Activated naive CD4-positive, alpha-beta T cell treated with Interleukin-2 at 50 U/mL for 16 hours (primary cell): ENCODE results near the gene ASB10.

Experiments
- DNase-seq: peaks from one replicate; pipeline ENCODE4 v3.0.0-alpha.2; 2020

The ASB10 gene

DNA sequence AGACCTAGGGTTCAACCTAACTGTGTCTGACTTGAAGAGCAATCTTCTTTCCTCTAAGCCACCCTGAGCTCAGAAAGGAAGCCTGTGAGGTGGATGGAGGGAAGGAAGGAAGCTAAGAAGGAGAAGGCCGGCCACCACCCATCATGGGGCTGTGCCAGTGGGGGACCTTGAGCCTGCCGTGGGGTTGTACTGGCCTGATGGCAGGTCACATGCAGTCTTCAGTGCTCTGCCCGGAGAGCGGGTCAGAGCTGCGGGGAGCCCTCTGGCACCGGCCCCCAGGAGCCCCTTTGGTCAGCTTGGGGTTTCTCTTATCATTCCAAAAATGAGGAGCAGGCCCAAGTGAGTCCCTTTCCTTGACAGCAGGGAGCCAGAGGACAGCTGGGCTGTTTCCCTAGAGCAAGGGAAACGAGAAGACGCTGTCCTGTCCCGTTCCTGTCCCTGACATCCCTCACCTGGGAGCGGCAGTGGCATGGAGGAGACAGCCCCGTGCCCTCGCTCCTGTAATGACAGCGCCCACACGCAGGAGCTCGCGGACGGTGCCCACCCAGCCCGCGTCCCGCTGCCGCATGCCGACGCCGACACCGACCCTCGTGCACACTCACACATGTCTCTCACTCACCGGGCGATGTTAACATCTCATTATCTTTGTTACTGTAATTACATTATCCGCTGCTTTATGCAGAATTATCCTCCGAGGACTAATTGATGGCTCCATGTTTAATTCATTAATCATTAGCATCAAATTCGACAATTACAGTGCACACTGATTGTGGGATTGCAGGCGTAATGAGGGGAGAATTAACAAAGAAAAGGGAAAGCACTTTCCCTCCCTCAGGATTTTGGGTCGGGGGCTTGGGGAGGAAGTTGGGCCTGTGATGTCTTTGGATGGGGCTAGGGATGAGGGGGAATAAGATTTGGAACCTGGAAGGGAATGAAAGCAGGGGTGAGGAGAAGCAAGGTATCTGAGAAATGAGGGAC, 50.9 kb downstream of the ASB10 start:
- no peak for DNase-seq

DNA sequence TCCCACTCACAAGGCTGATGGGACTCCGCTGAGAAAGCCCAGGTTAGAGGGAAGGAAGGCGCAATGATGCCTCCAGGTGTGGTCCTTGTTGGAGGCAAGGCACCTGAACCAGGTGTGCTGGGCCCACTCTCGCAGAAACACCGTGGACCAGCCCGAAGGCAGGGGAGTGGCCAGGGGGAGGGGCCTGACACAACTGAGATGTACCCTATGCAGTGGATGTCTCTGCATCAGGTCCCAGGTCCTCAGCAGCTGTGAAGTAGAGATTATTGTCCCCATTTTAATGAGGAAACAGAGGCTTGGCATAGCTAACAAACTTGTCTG, 51.6 kb downstream of the ASB10 start:
- DNase-seq = no peak

DNA sequence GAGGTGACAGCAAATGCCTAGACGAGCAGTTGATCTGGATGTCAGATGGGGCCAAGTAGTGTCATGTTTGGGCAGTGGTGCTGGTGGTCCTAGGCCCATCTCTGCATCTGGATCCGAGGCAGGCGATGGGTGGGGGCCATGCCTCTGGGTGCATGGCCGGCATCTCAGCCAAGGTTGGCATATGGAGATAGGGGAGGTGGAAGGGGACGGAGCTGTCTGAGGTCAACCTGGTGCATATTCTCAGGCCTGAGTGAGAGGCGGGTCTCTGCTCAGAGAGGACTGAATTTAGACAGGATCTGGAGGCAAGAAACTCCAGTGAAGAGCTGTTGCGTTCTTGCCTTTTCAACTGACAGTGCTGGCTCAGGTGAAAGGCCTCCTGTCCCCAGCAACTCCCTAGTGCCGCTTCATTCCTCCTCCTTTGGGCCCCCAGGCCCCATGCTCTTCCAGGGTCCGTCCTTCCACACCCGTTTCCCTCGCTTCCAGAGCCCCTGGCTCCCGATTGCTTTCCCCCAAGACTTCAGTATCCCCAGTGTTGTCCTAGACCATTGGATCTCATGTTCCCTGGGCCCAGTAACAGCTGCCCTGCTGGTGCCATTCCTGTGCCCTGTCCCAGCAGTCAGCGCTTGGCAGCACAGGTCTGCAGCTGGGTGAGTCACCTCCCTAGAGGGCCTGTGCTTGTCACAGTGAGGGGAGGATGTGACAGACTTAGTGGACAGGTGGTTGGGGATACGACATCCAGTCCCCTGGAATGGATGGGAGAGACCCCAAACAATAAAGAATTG, 52.1 kb downstream of the ASB10 start:
- DNase-seq = no peak

DNA sequence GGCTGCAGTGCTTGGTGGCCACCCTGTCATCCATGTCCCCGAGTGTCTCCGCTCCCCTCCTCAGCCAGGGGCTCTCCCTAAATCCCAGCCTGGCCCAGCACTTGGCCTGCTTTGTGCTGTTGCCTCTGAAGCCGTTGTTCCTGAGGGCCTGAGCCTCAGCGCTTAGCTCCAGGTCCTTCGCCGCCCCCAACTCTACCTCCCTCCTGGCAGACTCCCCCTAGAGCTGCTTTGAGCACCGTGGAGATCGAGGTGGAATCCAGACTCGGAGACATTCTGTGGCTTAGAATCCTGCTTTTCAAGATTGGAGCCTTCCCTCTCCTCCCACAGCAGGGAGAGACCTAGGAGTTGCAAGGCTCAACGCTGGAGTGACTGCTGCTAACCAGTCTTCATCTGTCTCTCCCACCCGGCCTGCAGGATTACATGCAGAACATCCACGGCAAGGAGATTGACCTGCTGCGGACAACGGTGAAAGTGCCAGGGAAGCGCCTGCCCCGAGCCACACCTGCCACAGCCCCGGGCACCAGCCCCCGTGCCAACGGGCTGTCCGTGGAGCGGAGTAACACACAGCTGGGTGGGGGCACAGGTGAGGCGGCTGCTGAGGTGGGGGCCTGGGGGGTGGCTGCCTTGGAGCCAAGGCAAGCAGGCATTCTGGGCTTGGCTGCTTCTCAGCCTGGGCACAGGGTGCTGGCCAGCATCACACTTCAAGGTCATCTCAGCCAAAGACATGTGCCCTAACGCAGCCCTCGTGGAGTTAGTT, 52.9 kb downstream of the ASB10 start:
- no peak for DNase-seq

DNA sequence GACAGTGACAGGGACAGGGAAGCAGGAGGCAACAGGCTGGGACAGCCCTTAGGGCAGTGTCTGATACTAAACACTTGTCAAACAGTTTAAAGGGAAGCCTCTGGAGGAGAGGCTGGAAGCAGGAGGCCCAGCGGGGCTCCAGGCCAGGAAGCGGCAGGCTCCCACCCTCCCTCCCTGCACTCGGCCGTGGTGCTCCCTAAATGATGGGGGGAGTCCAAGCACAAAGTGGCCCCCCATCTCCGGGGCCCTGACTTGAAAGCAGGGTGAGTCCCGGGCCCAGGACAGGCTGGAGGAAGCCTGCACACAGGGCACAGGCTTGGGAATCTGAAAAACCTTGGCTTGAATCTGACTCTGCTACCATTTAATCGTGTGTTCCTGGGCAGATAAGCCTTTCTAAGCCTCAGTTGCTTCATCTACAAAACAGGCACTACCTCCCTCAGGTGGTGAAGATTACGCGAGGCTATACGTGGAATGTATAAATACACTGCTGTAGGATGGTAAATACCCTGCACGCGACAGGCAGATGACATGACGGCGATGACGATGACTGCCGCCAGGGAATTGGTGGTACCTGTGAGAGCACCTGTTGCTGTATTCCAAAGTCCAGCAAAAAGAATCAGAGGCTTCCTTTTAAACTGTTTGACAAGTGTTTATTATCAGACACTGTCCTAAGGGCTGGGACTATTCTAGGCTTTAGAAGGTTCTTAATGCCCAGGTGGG, 53.6 kb downstream of the ASB10 start:
- no peak for DNase-seq

DNA sequence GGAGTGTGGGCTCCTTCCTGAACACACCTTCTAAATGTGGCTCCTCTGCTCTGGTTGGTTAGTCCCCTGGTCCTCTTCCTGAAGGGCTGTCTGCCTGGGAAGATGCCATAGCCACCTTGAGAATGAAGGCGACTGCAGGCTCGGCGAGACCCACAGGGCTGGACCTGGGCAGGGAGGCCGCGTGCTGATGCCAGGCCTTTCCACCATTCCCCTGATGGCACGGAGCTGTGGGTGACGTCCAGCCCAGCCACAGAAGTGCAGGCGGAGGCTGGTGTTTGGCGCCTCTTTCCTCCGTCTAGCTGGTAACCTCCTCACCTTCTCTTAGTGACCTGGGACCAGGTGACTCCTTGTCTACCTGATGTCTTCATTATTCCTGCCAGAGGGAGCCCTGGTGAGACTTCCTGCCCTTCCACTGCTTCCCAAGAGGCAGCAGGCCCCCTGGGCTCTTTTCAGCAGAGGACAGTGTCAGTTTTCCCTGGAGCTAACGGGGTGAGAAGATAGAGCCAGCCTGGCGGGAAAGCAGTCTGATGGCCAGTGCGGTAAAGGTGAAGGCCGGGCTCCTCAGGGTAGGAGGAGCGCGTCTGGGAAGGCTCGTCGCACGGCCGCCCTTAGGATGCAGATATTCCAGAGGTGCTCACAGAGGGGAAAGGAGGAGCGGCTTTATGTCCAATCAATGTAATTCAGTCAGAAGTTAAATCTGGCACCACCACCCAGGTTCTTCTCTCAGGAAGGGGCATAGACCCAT, 54.4 kb downstream of the ASB10 start:
- no peak for DNase-seq

DNA sequence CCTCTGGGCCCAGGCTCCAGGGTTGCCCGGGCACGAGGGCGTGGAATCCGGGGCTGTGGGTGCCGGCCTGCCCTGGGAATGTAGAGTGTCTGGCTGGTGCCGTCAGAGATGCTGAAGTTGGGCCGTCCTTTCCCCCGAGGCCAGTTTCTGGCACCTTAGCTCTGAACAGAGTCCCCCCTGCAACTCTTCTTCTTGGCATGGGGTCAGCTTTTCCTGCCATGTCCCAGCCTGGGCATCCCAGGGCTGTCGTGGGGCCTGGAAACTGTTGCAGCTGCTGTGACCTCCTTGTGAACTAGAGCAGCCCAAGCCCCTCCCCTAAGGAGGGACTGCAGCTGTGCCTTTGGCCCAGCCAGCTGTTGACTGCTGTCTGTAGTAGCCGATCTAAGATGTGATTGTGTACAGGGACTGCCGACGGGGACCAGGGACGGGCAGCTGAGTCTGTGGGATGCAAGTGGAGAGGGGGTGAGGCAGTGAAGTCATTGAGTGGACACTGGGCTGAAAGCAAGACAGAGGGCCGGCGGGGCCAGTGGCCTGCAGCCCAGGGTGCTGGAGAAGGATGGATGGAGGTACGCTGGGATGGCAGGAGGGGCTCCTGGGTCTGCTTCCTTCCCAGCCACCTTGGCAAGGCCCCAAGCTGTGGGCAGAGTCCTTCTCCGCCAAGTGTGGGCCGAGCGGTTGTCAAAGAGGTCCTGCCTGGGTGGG, 55.3 kb downstream of the ASB10 start:
- DNase-seq = no peak

DNA sequence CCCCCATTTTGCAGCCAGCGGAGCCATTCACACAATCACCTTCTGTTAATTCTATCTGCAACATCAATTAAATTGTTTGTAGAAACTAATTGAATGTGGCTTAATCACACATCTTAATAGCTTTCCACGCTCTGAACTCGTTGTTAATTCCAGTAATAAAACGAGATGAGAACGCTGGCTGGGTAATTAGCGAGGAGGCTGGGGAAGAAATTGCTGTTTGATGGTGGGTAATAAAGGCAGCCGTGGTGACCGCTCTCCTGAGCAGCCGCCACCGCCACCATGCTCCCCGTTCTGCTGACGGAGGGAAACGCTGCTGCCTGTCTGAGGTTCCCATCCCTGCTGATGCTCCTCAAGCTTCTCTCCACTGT, 55.8 kb downstream of the ASB10 start:
- DNase-seq = no peak

DNA sequence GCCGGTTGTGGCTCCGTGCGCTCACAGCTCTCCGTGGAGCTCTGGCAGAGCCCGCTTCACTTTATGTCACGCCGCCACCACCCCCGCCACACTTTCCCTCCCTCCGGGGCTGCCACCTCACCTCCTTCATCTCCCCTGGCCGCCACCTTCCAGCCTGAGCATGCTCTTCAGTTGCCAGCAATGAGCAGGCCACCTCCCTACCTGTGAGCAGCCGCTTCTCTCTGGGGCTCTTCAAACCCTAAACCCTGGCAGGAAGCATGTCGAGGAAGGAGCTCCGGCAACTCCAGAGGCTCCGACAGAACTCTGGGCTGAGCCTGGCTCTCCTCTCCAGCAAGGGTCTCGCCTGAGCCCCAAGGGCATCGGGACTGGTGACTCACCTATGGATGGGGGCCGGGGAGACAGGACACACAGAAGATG, 56.3 kb downstream of the ASB10 start:
- no peak for DNase-seq

DNA sequence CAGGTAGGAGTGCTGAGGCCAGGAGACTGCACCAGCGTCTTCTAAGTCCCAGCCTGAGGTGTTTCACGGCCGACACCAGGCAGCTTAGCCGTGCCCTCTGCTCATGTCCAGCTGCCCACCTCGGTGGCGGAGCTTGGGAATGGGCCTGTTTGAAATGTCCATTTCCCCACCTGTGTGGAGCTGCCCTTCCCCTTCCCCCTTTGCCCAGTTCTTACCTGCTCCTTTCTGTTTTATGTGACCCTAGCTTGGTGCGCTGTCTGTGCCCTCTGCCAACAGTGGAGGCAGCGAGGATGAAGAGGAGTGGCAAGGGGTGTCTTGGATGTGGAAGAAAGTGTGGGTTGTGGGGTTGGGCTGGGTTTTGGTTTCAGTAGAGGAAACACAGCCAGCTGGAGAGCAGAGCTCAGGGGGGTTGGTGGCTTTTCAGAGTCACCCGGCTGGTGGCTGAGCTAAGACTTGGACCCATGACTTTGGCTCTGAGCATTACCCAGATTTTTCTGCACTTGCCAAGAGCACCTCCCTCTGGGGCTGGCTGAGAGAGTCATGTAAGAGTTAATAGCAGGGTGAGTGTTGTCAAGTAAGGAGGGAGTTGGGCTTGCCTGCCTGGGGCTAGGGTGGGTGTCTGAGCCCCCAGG, 57.0 kb downstream of the ASB10 start:
- no peak for DNase-seq

DNA sequence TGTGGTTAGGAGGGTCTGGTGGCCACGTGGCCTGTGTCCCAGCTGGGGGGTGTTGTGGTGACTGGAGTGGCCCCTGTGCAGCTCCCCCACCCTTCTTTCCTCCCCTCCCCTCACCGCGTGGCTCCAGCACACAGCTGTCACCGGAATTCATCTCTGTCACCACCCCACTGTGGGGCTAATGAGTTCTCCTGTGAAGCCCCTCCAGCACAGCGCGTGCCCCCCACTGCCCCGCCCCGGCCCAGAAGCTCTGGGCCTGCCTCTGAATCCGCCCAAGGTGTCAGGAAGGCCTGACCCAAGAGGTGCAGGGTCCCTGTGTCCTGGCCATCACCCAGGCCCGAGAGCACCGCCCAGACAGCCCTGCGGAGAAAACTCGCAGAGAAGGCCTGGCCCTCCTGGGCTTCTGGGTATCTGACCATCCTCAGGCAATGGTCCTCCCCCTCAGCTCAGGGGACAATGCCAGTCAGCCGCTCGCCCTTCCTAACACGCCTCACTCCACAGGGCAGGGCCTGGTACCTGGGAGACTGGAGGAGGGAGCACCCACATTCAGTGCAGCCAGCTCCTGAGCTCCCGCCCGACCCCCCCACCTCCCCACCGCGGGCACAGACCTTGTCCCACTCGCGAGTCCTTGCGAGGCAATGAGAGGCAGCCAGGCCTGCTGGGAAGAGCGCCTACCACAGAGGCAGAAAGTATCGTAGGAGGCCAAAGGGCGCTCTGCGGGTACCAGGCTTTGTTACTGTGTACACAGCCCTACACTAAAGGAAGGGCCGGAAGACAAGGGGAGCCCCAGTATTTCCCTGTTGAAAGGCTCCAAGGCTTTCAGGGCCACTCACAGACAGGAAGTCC, 57.7 kb downstream of the ASB10 start:
- no peak for DNase-seq

DNA sequence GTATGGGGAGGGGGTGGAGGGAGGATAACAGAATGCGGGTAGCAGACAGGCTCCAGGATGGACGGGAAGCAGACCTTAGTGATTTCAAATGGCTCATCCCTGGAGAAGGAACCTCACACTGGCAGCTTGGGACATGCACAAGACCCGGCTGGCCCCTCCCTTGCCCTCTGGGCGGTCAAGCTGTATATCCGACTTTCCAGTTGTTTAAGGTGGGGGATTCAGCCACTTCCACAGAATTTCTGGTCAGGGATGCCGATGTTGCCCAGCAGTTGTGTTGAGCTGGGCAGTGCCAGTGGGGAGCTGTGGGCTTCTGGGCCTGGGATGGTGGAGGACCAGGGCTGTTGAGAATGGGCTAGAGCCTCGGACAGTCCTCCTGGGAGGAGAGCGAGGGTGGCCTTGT, 58.3 kb downstream of the ASB10 start:
- DNase-seq = no peak

DNA sequence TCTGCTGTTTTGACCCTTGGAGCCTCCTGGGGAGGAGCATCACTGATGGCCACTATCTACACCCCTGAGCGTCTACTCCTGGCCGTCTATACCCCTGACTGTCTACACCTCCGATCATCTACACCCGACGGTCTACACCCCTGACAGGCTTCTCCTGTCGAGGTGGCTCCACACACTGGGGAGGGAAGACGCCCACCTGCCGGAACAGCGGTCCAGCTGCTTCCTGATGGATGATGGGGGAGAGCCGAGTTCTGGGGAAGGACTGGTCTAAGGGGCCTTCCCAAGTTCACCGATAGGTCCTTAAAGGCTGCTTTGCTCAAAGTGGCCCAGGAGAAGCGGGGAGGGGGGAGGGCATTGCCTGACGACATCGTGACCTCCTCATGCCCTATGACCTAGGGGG, 58.9 kb downstream of the ASB10 start:
- DNase-seq = no peak

DNA sequence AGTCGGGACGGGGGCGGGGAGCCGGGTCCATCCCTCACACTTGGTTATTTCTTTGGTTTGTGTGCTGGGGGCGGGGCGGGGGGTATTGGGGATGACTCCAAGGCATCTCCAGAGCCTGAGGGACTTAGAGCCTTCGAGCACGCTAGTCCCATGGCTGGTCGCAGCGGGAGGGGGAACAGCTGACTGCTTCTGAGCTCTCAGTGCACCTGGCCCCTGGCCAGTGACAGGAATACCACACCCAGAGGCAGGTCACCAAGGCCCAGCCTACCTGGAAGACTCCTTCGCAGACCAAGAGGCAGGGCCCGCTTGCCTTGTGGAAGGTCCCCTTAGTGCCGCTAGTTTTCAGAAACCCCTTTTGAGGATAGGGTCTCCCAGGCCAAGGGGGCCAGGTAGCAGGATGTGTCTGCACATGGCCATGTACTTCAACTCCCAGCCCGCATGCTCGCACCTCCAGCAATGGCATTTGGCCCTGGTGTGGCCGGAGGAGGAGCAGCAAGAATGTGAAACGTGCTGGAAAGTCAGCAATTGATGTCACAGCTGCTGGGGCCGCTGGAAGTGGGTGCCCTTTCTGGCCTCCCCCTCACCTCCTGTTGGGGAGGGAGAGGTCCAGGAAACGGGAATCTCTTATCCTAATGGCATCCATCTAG, 60.4 kb downstream of the ASB10 start:
- no peak for DNase-seq

DNA sequence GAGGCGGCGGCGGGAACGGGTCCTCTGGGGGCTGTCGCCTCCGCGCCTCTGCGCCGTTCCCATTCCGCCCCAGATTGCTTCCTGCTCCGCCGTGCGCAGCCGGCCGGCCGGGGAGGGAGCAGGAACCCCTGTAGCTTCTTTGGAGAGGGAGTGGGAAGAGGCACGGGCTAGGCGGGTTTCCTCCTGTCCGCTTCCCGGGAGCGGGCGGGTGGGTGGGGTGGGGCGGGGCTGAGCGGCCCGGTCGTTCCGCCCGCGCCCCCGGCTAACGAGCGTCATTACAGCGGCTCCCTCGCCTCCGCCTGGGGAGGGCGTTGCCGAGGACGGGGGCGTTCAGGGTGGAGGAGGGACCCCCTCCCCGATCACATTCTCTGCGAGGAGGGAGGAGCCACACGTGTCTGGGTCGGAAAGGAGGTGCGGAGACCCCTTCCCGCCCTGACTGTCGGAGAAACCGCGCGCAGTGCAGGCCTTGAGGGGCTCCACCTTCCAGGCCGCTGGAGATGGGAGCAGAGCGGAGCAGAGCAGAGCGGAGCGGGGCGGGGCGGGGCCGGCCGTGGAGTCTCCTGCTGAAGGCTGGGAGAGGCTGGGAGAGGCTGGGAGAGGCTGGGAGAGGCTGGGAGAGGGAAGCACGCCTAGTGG, 61.1 kb downstream of the ASB10 start:
- no peak for DNase-seq
